A172 (cell line): Measurements from ENCODE around the gene JUND. TPM values are rescaled to one million over a fixed set of nuclear protein-coding genes. Genes with fewer than 3 reads are reported as not detected.
A peak's percentile ranks its signal among the peaks of the same experiment; 100 is the strongest.

Experiments
- DNase-seq: peaks from one replicate; pipeline ENCODE4 v3.0.0-alpha.2; 2015; ENCODE audit warnings: low spot score
- total RNA-seq: library from RNA; depleted of rRNA; stranded (reverse); fragments of >200 nt; shearing (Covaris generic); gene quantifications from 2 replicates; pipeline ENCODE4 v1.2.3, GENCODE V29; 2014; rRNA removed

The JUND gene
- total RNA-seq, 1 experiment from 2014 or later = 91.3 TPM

- DNase-seq = no peak
Observed at GRCh38 chr19:18239303-18239702, 42.1 kb downstream of the JUND start.

- no peak for DNase-seq
Observed at GRCh38 chr19:18234194-18234593, 47.2 kb downstream of the JUND start.

- no peak for DNase-seq
Observed at GRCh38 chr19:18233224-18233825, 48.1 kb downstream of the JUND start.

- no peak for DNase-seq
Observed at GRCh38 chr19:18232540-18233223, 48.7 kb downstream of the JUND start.

DNA sequence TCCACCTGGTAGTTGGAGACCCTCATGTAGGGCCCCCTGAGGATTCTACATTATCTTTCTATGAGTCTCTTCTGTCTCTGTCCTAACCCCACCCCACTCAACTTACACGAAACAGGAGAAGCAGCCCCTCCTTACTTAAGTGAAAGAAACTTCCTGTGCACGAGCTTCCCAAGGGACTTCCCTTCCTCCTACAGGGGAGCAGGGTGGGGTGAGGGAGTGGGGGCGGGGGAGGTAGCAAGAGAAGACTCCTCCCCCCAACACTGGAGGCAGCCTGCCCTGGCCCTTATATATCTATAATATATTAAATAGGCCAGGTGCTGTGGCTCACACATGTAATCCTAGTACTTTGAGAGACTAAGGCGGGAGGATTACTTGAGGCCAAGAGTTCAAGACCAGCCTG is 49.6 kb downstream of the JUND start:
- DNase-seq = peak; percentile 35

DNA sequence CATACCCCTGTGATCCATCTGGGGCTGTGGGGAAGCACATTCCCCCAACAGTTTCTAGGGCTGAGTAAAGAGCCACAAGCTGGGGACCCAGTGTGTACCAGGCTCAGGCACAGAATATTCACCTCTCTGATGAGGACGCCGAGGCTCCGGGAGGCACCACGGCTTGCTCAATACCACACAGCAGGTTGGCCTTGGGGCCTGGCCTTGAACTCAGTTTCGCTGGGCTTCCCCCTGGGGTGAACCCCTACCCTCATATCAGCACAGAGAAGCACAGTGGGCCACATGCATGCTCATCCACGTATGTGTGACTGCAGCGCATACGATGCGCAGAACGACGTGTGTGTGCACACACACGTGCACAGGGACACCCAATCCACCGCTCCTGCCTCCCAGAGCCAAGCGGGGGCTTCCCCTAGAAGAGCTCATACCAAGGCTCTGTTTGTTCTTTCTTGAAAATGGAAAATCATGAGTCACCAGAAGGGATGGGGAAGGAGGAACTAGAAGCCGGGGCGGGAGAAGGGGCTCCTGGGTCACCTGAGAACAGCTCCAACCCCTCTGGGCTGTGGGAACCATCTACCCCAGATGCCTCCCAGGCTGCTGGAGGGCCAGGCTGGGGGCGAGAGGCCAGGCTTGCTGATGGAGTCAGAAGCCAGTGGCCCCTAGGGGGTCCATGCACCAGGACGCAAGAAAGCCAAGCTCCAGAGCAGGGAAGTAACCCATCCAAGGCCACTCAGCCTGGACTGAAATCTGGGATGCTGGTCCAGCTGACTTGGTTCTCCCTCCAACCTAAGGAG is 50.3 kb downstream of the JUND start:
- DNase-seq = peak; percentile 58

DNA sequence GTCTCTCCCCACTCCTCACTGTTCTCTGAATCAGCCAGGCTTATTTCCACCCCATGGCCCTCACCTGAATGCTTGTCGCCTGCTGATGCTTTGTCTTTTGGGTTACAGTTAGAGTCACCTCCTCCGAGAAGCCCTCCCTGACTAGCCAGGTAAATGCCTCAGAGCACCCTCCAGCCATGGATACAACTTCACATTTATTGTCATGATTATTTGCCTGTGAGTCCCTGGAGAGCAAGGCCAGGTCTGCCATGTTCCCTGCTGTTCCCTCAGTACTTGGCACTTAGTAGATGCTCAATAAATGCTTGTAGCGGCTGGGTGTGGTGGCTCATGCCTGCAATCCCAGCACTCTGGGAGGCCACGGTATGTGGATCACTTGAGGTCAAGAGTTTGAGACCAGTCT is 51.5 kb downstream of the JUND start:
- DNase-seq = no peak

Other genes starting within 250 kb of the JUND start
- 0.93 TPM in 1 of 2 replicates, not detected in the other for gene IL12RB1, start 194.7 kb downstream of the JUND start, total RNA-seq
- 2.7 and 3.0 TPM in 2 replicates for gene MAST3, start 183.8 kb downstream of the JUND start, total RNA-seq
- 32.3 and 43.2 TPM in 2 replicates for gene PIK3R2, start 128.5 kb downstream of the JUND start, total RNA-seq
- gene IFI30, start 107.8 kb downstream of the JUND start, total RNA-seq = 28.2 and 40.5 TPM in 2 replicates
- gene MPV17L2, start 88.4 kb downstream of the JUND start, total RNA-seq = 17.1 and 40.0 TPM in 2 replicates
- 0.26 and 2.6 TPM in 2 replicates for gene RAB3A, start 77.6 kb downstream of the JUND start, total RNA-seq
- gene PDE4C, start 55.2 kb downstream of the JUND start, total RNA-seq = 0.02 TPM in 1 of 2 replicates, not detected in the other
- gene IQCN, start 7.2 kb downstream of the JUND start, total RNA-seq = 0.69 and 1.2 TPM in 2 replicates
- gene LSM4, start 41.5 kb upstream of the JUND start, total RNA-seq = 403 and 478 TPM in 2 replicates
- 14.6 and 19.1 TPM in 2 replicates for gene PGPEP1, start 59.0 kb upstream of the JUND start, total RNA-seq
- gene GDF15, start 104.5 kb upstream of the JUND start, total RNA-seq = 89.8 and 93.9 TPM in 2 replicates
- gene LRRC25, start 116.0 kb upstream of the JUND start, total RNA-seq = 0.07 TPM in 1 of 2 replicates, not detected in the other
- gene SSBP4, start 137.8 kb upstream of the JUND start, total RNA-seq = 88.7 and 127 TPM in 2 replicates
- gene ISYNA1, start 156.5 kb upstream of the JUND start, total RNA-seq = 0.72 and 0.98 TPM in 2 replicates
- gene ELL, start 240.4 kb upstream of the JUND start, total RNA-seq = 9.0 and 10.3 TPM in 2 replicates